ENCODE data around the gene CSK. TPM values are rescaled to one million over a fixed set of nuclear protein-coding genes. Genes with fewer than 3 reads are reported as not detected.

CSK gene
- total and polyA plus RNA-seq, 4 experiments from 2014 or later, result 72.5 to 247 (median 179) TPM

GRCh38 chr15:74812533-74812932 lies 30.7 kb downstream of the CSK start, which contains the start of gene LMAN1L:
Gene LMAN1L, plus strand, starts transcription at chr15:74812835. Its CDS starts 20 bp downstream, at chr15:74812855.
- Mint-ChIP-seq H3K27me3 (no peaks in the 10 kb centered on the region), H3K4me3 (no peak within 1 kb of the TSS), H3K27ac (peak within 1 kb of the TSS in 2 of 7 donors; percentile 44 to 55), H3K4me1 (peaks cover 14 to 21% (median 15%) of the 10 kb centered on the region in 4 donors), H3K9me3 (no peaks in the 10 kb centered on the region), H3K36me3 (no peaks in the 10 kb centered on the region)
- no peaks in the 10 kb centered on the region for H3K9me3 ChIP-seq (ENCODE audit: control insufficient read depth in 1 of 2, low read length in 2 of 2)
- H3K36me3 ChIP-seq (ENCODE audit: insufficient read depth, low read length), result no peaks in the 10 kb centered on the region
- no peak for DNase-seq
- no peaks in the 10 kb centered on the region for H3K27me3 ChIP-seq (ENCODE audit: insufficient read depth, low read length)
- no peak within 1 kb of the TSS for H3K27ac ChIP-seq (ENCODE audit: low read depth, low read length)
- intact Hi-C loops (cut with micrococcal nuclease), result no loop called here
- CTCF ChIA-PET (ENCODE audit: partially characterized antibody), result interaction anchor here (1.0 to 36.4 kb wide), 4 partner anchors 12 to 34 kb away, joined by 3 to 1908 read pairs (median 4); partner anchors contain the start of gene CSK
- no peak within 1 kb of the TSS for H3K4me3 ChIP-seq (ENCODE audit: low read length in 2 of 2)
- POLR2A ChIA-PET (ENCODE audit: partially characterized antibody), result no interaction called here
- peaks cover 5% of the 10 kb centered on the region for H3K4me1 ChIP-seq (ENCODE audit: insufficient read depth, low read length)

GRCh38 chr15:74815121-74815934 lies 33.4 kb downstream of the CSK start:
- Histone ChIP-seq H3K27me3 (ENCODE audit: insufficient read depth, low read length) (no peaks in the 10 kb centered on the region), H3K4me1 (ENCODE audit: insufficient read depth, low read length) (peaks cover 10% of the 10 kb centered on the region), H3K4me3 (ENCODE audit: low read length in 2 of 2) (no peak overlapping the region), H3K9me3 (ENCODE audit: control insufficient read depth in 1 of 2, low read length in 2 of 2) (no peaks in the 10 kb centered on the region), H3K36me3 (ENCODE audit: insufficient read depth, low read length) (no peaks in the 10 kb centered on the region), H3K27ac (ENCODE audit: low read depth, low read length) (no peak overlapping the region)
- no peaks in the 10 kb centered on the region for H3K9me3 Mint-ChIP-seq
- peaks cover 0 to 2% of the 10 kb centered on the region in 2 donors for H3K27me3 Mint-ChIP-seq
- POLR2A ChIA-PET (ENCODE audit: partially characterized antibody), result interaction anchor here (0.7 to 1.5 kb wide), 2 partner anchors 8 to 11 kb away, joined by 3 read pairs; partner anchors contain the start of gene CPLX3
- CTCF ChIA-PET (ENCODE audit: partially characterized antibody), result interaction anchor here (1.3 kb wide), 1 partner anchor 15 kb away, joined by 3 read pairs; no protein-coding TSS in a partner anchor
- no peak for DNase-seq
- intact Hi-C loops (cut with micrococcal nuclease), result no loop called here
- peak overlapping the region in 1 of 7 donors; percentile 48 for H3K27ac Mint-ChIP-seq
- no peak overlapping the region for H3K4me3 Mint-ChIP-seq
- H3K4me1 Mint-ChIP-seq, result peaks cover 2 to 9% (median 6%) of the 10 kb centered on the region in 4 donors
- H3K36me3 Mint-ChIP-seq, result no peaks in the 10 kb centered on the region

GRCh38 chr15:74815961-74816360 lies 34.1 kb downstream of the CSK start:
- no peak for DNase-seq
- Mint-ChIP-seq H3K9me3 (no peaks in the 10 kb centered on the region), H3K36me3 (no peaks in the 10 kb centered on the region), H3K4me1 (peaks cover 2 to 9% (median 6%) of the 10 kb centered on the region in 4 donors), H3K4me3 (no peak overlapping the region), H3K27ac (no peak overlapping the region), H3K27me3 (peaks cover 0 to 2% of the 10 kb centered on the region in 2 donors)
- H3K27me3 ChIP-seq (ENCODE audit: insufficient read depth, low read length), result no peaks in the 10 kb centered on the region
- peaks cover 10% of the 10 kb centered on the region for H3K4me1 ChIP-seq (ENCODE audit: insufficient read depth, low read length)
- intact Hi-C loops (cut with micrococcal nuclease), result no loop called here
- no peak overlapping the region for H3K27ac ChIP-seq (ENCODE audit: low read depth, low read length)
- H3K4me3 ChIP-seq (ENCODE audit: low read length in 2 of 2), result no peak overlapping the region
- CTCF ChIA-PET (ENCODE audit: partially characterized antibody), result interaction anchor here (1.3 kb wide), 1 partner anchor 15 kb away, joined by 3 read pairs; no protein-coding TSS in a partner anchor
- POLR2A ChIA-PET (ENCODE audit: partially characterized antibody), result interaction anchor here (0.7 to 1.5 kb wide), 2 partner anchors 9 to 10 kb away, joined by 3 read pairs; partner anchors contain the start of gene CPLX3
- no peaks in the 10 kb centered on the region for H3K36me3 ChIP-seq (ENCODE audit: insufficient read depth, low read length)
- no peaks in the 10 kb centered on the region for H3K9me3 ChIP-seq (ENCODE audit: control insufficient read depth in 1 of 2, low read length in 2 of 2)

- no peak overlapping the region for H3K27ac ChIP-seq (ENCODE audit: low read depth, low read length)
- no peaks in the 10 kb centered on the region for H3K36me3 ChIP-seq (ENCODE audit: insufficient read depth, low read length)
- ChIA-PET POLR2A (ENCODE audit: partially characterized antibody) (no interaction called here), CTCF (ENCODE audit: partially characterized antibody) (interaction anchor here (0.6 to 1.3 kb wide), 2 partner anchors 16 to 48 kb away, joined by 3 read pairs; no protein-coding TSS in a partner anchor)
- Mint-ChIP-seq H3K36me3 (no peaks in the 10 kb centered on the region), H3K27me3 (peaks cover 0 to 2% of the 10 kb centered on the region in 2 donors), H3K4me3 (no peak overlapping the region), H3K4me1 (peaks cover 2 to 9% (median 6%) of the 10 kb centered on the region in 4 donors), H3K27ac (no peak overlapping the region), H3K9me3 (no peaks in the 10 kb centered on the region)
- no peak for DNase-seq
- no peaks in the 10 kb centered on the region for H3K9me3 ChIP-seq (ENCODE audit: control insufficient read depth in 1 of 2, low read length in 2 of 2)
- H3K4me3 ChIP-seq (ENCODE audit: low read length in 2 of 2), result no peak overlapping the region
- intact Hi-C loops (cut with micrococcal nuclease), result no loop called here
- no peaks in the 10 kb centered on the region for H3K27me3 ChIP-seq (ENCODE audit: insufficient read depth, low read length)
- H3K4me1 ChIP-seq (ENCODE audit: insufficient read depth, low read length), result peaks cover 10% of the 10 kb centered on the region
Observed at GRCh38 chr15:74816624-74817369, 34.9 kb downstream of the CSK start.

GRCh38 chr15:74817370-74817737 lies 35.5 kb downstream of the CSK start:
- Mint-ChIP-seq H3K27ac (no peak overlapping the region), H3K4me3 (no peak overlapping the region), H3K27me3 (peaks cover 0 to 2% of the 10 kb centered on the region in 2 donors), H3K36me3 (no peaks in the 10 kb centered on the region), H3K4me1 (peaks cover 2 to 9% (median 6%) of the 10 kb centered on the region in 4 donors), H3K9me3 (no peaks in the 10 kb centered on the region)
- intact Hi-C loops (cut with micrococcal nuclease), result no loop called here
- Histone ChIP-seq H3K4me3 (ENCODE audit: low read length in 2 of 2) (no peak overlapping the region), H3K27ac (ENCODE audit: low read depth, low read length) (no peak overlapping the region), H3K27me3 (ENCODE audit: insufficient read depth, low read length) (no peaks in the 10 kb centered on the region), H3K36me3 (ENCODE audit: insufficient read depth, low read length) (no peaks in the 10 kb centered on the region), H3K9me3 (ENCODE audit: control insufficient read depth in 1 of 2, low read length in 2 of 2) (no peaks in the 10 kb centered on the region), H3K4me1 (ENCODE audit: insufficient read depth, low read length) (peaks cover 10% of the 10 kb centered on the region)
- DNase-seq, result no peak
- ChIA-PET CTCF (ENCODE audit: partially characterized antibody) (interaction anchor here (0.6 to 1.5 kb wide), 3 partner anchors 10 to 49 kb away, joined by 3 to 4 read pairs (median 4); no protein-coding TSS in a partner anchor), POLR2A (ENCODE audit: partially characterized antibody) (no interaction called here)

- DNase-seq, result no peak
- intact Hi-C loops (cut with micrococcal nuclease), result no loop called here
- Mint-ChIP-seq H3K27me3 (peaks cover 0 to 5% of the 10 kb centered on the region in 2 donors), H3K36me3 (no peaks in the 10 kb centered on the region), H3K9me3 (no peaks in the 10 kb centered on the region), H3K27ac (no peak overlapping the region), H3K4me1 (peaks cover 2 to 13% (median 6%) of the 10 kb centered on the region in 4 donors), H3K4me3 (no peak overlapping the region)
- Histone ChIP-seq H3K27me3 (ENCODE audit: insufficient read depth, low read length) (no peaks in the 10 kb centered on the region), H3K4me1 (ENCODE audit: insufficient read depth, low read length) (peaks cover 10% of the 10 kb centered on the region), H3K4me3 (ENCODE audit: low read length in 2 of 2) (no peak overlapping the region), H3K9me3 (ENCODE audit: control insufficient read depth in 1 of 2, low read length in 2 of 2) (no peaks in the 10 kb centered on the region), H3K27ac (ENCODE audit: low read depth, low read length) (no peak overlapping the region), H3K36me3 (ENCODE audit: insufficient read depth, low read length) (no peaks in the 10 kb centered on the region)
- CTCF ChIA-PET (ENCODE audit: partially characterized antibody), result interaction anchor here (0.7 to 1.8 kb wide), 5 partner anchors 32 to 82 kb away, joined by 3 to 7 read pairs (median 4); no protein-coding TSS in a partner anchor
- POLR2A ChIA-PET (ENCODE audit: partially characterized antibody), result interaction anchor here (1.2 kb wide), 1 partner anchor 27 kb away, joined by 3 read pairs; no protein-coding TSS in a partner anchor
Observed at GRCh38 chr15:74820056-74820455, 38.2 kb downstream of the CSK start.
